T follicular helper cell (primary cell): ENCODE data around the gene AATF.

Experiments
- DNase-seq: peaks from one replicate; pipeline ENCODE4 v3.0.0-alpha.2; 2020; ENCODE audit warnings: low read depth

Gene AATF

DNA sequence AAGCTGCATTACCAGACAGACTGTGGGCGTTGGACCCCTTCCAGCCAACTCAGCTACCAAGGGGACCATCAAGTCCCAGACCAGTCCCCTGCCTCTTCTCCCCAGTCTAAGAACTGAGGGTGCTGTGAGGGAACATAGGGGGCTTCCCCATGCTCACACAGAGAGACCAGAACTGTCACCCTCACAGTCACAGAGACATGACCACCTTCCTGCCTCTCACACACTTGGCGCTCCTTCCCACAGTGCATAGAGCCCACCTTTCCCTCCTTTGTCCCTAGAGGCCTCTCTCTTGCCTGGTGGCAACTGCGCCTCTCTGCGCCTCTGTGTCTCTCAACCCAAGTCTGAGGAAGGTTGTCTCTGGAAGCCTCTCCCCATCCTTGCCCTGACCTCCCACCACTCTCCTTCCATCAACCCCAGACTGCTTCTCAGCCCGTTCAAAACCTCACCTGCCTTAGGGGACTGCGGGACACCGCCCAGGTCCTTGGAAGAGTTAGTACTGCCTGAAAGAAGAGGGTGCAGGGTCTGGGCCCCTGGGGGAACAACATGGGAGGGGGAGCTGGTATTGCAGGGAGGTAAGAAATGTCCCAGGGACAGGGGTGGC, 17.6 kb upstream of the AATF start:
- no peak for DNase-seq

DNA sequence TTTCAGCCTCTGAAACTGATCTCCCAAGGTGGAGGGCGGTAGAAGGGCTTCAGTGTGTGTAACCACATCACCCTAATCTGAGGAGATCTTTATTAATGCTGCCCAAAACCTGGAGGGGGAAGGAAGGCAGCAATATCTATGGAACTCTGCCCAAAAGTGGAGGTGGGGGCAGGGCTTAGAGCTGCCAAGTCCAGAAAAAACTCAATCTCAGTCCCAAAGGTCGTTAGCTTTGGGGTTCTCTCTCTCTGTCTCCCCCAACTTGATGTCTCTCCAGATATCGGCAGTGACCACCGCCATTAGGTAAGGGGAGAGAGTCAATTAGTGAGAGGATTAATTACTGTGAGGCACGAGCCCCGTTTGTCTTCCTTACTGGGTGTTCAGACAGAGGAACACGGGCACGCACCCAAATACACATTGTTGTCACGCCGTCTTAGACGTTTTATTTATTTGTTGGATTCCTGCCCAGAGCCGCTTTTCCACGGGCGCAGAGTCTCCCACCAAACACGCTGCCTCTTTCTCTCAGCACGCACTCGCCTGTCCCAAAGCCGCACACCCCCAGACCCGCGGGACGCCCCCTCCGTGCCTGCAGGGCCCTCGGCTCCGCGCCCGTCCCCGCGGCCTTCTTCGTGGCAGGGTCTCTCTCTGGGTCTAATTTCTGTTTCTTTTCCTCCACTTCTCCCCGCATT, 16.9 kb upstream of the AATF start:
- DNase-seq, result no peak

DNA sequence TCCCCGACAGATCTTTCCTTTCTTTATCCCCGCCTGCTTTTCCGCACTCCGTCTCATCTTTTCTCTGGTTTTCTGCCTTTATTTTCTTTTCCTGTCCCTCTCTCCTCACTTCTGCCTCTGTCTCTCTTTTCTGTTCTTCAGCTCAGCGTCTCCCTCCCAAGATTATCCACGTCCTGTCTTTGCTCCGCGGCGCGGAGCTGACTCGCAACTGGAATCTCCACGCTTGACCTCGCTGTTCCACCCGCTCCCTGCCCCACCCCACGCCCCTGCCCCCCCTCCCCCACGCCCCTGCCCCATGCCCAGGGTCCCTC, 16.4 kb upstream of the AATF start:
- DNase-seq, result no peak

GRCh38 chr17:36932694-36933511, 15.9 kb upstream of the AATF start:
- DNase-seq, result no peak

DNA sequence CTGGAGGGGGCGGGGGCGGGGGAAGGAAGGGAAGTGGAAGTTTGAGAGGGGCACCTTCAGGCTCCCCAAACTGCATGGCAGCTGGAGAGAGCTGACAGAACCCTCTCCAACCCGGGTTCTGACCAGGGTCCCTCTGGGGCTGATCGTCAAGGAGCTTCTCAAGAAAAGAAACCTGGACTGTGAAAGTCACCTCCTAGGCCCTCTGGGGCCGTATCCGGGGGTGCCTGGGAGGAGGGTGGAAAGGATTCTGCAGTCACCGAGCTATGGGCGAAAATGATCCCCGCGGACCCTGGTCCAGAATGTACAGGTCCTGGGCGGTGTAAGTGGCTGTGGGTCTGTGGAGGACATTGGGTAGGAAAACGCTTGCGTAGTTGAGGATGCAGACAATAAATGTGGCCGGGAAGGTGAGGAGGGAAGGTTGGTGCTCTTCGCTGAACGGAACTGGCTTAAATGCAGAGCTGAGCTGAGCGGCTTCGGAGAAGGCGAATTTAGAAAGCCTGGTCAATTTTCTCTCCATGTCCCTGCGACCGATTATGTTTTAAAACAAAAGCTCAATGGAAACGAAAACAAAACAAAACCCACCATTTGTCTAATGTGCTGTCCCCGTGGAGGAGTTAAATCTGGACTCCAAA, 15.1 kb upstream of the AATF start:
- DNase-seq, result no peak

DNA sequence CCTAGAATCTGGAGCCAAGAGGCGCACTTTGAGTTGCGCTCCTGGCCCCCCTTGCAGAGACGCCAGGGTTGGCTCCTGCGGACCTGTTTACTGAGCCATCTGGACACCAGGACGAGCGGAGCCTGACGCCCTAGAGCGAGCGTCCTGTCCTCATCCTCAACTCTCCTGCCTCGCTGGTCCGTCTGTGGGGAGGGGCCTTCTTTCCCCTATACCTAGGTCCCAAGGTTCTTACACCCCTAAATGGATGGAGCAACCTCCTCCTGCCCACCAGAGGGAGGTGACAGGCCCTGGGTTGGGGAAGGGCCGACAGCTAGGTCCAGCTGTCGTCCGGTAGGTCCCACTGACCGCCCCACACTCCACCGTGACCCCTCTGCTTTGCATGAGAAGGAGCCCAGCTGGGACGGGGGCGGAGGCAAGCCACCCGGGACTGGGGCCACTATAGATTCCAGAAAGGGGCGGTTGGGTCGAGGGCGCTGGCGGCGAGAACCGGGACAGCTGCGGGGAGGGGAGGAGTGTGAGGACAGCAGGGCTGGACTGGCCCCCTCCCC, 14.5 kb upstream of the AATF start:
- no peak for DNase-seq

GRCh38 chr17:36934692-36935630, 13.8 kb upstream of the AATF start:
- DNase-seq, result no peak

- no peak for DNase-seq
Measured at GRCh38 chr17:36935671-36936454, 12.9 kb upstream of the AATF start.

GRCh38 chr17:36936455-36937000, 12.2 kb upstream of the AATF start:
- DNase-seq, result no peak

DNA sequence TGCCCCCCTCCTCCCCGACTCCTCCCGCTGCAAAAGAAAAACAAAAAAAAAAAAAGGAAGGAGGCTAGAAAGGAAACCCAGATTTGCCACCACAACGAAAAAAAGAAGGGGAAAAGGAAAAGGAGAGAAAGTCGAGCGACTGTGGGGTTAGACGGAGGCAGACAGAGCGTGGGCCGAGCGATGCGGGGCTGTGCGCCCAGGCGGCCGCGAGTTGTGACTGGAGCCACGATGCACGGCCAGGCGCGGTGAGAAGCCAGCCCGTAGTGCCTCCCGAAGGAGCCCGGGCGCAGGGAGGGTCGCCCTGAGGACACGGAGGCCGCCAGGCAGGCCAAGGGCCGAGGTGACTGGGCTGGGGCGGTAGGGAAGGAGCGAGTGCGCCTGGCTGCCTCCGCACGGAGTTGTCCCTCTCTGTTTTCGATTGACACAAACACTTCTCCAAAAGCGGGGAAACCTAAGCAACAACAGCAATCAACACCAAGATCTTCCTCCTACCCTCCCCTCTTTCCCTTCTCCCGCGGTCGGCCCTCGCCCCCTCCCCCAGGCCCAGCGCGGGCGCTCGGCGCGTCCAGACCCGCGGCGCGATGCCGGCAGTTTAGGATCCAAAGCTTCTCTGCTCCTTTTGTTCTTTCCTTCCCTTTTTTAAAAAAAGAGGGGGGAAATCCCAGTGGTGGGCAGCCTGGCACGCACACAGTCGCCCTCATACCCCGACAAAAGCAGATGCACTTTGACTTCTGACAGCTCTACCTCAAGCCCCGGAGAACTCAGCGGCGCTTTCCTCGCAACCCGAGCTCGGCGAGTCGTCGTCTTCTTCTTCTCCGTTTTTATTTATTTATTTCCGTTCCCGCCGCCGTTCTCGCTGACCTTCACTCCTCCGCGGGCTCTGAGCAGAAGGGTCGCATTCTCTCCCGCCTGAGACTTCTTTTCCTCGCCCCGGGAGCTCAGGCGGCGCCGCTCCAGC, 11.5 kb upstream of the AATF start, which contains the start of gene LHX1:
Gene LHX1, plus strand, starts transcription at position 475 of the 958 bp plus-strand sequence. CDS start 723 bp downstream, outside the sequence.
- DNase-seq, result no peak

GRCh38 chr17:36937959-36938565, 10.7 kb upstream of the AATF start:
- DNase-seq, result no peak

GRCh38 chr17:36938566-36939051, 10.1 kb upstream of the AATF start:
- DNase-seq, result no peak

- no peak for DNase-seq
Measured at GRCh38 chr17:36939052-36939801, 9.5 kb upstream of the AATF start.

DNA sequence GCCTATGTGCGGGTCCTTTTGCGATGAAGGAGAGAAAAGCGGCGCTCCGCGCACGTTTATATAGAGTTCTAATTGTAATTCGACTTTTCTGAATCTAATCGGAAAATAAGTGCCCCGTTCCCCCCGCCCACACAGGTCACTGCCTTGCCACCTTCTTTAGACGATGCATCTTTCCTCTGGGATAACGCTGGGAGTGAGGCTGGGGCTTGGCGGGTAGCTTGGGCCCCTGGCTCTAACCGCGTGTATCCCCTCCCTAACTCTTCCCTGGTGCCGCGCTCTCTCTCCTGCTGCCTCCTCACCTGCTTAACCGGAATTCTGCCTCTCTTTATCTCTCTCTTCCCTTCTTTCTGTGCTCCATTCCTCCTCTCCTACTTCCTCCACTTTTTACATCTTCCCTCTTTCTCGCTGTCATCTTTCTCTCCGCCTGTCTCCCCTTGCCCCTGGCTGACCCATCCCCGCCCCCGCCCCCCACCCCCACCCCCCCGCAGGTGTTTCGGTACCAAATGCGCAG, 8.9 kb upstream of the AATF start:
- no peak for DNase-seq

GRCh38 chr17:36940313-36941264, 8.2 kb upstream of the AATF start:
- DNase-seq, result no peak
